Tibial nerve (tissue), 3 donors: ENCODE results near the gene EPC2.

Source experiments
- POLR2A ChIP-seq, 2 donors: fragments of 450-650 bp; IDR thresholded peaks; one replicate each; pipeline ENCODE4 v1.6.1; 2017; ENCODE audit warnings: antibody characterized with exemption in 2 of 2, mild to moderate bottlenecking in 2 of 2, moderate library complexity in 2 of 2
- TF ChIP-seq, protein P1 (sequence below), 5 experiments: fragments of 200-600 bp in 3 of 5; fragments of 450-650 bp in 2 of 5; sonication (generic) in 3 of 5; IDR thresholded peaks; one replicate each; pipeline ENCODE4 v1.5.1; 2016 to 2019; ENCODE audit warnings: antibody characterized with exemption in 5 of 5, mild to moderate bottlenecking in 3 of 5, moderate library complexity in 2 of 5

DNA sequence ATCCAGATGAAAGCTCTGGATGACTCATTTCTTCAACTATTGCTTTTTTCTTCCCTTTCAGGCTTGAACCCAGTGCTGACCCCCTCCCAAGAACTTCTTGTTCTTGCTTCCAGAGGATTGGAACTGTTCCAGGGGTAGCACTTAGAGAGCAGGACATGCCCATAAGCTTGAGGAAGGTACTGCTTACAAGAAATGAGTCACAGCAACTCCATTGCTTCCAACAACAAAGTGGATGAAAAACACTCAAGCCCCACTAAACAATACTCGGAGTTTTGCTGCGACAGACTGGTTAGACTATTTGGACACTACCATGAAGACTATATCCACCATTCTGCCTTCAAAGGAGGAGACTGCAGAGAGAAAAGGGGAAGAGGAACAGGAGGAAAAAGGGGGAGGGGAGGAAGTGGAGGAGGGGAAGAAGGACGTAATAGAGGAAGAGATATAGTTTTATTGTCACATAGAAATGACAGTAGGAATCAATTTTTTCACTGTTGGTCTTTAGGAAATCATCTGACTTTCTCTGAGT, 1.6 kb upstream of the EPC2 start:
- TF ChIP-seq, protein P1, sequence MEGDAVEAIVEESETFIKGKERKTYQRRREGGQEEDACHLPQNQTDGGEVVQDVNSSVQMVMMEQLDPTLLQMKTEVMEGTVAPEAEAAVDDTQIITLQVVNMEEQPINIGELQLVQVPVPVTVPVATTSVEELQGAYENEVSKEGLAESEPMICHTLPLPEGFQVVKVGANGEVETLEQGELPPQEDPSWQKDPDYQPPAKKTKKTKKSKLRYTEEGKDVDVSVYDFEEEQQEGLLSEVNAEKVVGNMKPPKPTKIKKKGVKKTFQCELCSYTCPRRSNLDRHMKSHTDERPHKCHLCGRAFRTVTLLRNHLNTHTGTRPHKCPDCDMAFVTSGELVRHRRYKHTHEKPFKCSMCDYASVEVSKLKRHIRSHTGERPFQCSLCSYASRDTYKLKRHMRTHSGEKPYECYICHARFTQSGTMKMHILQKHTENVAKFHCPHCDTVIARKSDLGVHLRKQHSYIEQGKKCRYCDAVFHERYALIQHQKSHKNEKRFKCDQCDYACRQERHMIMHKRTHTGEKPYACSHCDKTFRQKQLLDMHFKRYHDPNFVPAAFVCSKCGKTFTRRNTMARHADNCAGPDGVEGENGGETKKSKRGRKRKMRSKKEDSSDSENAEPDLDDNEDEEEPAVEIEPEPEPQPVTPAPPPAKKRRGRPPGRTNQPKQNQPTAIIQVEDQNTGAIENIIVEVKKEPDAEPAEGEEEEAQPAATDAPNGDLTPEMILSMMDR (IDR thresholded peaks at IDR 0.05) = no peak
- no peak for TF ChIP-seq POLR2A (IDR thresholded peaks at IDR 0.05)
